Measurements from ENCODE around the gene ZCCHC7.
A peak's percentile ranks its signal among the peaks of the same experiment; 100 is the strongest.
"Not testable (repeated sequence)": the region's sequence is repeated elsewhere in the genome, so short reads cannot be mapped to it uniquely, and the experiment has no call there.

Gene ZCCHC7

DNA sequence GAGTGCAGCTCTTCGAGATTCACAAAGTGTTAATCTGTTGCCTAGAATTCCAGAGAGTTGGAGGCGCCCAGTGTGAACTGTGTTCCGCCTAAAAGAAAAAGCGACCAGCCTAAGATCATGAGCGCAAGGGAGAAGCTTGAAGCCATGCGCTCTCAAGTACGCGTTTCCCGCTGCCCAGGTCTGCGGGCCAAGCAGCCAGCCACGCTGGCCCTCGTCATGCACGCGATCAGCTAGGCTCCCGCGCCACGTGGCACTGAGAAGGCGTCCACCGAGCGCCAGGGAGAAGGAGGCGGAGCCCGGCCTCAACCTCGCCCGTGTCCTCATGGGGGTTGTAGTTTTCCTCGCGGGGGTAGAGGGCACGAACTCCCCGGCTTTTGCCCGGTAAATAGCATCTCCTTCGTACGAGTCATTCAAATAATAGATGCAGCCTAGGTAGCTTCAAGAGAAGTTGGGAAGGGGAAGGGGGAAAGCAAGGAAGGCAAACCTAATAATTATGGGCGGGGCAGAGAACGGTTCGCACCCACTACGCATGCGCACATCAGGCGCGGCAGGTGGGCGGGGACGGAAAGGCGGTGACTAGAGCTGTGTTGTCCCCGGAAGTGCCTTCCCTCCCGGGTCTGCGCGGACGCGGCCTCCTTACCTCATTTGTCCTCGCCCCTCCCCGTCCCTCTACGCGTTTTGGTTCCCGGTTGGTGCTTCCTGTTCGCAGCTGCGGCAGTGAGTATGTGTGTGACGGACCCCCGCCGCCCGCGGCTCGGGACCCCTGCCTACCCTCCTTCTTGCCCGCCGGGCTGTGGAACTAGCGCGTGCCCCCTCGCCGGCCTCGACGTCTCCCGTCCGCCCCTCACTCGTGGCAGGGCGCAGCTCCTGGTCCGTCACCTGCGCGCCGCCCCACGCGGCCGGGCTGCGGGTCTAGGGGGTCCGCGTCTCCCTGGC, at the start of gene ZCCHC7:
TSS of gene ZCCHC7 (plus strand) at position 668 of the 936 bp plus-strand sequence.
- DNase-seq: peak; percentile 97

DNA sequence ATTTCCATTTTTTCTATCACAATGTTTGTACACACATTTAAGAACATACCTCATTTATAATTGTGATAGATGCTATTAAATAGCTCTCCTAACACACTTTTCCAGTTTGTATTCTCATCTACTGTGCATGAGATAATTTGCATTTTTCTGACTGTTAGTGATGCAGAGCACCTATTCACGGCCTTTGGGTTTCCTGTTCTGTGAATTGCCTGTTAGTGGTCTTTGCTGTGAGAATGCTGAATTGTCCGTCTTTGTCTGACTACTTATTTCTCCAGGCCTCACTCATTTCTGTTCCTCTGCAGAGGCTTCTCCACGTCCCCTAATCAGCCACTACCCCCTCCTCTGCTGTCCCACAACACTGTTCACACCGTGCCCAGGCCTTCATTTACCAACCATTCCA, 45.6 kb upstream of the ZCCHC7 start:
- DNase-seq: not testable (repeated sequence)

DNA sequence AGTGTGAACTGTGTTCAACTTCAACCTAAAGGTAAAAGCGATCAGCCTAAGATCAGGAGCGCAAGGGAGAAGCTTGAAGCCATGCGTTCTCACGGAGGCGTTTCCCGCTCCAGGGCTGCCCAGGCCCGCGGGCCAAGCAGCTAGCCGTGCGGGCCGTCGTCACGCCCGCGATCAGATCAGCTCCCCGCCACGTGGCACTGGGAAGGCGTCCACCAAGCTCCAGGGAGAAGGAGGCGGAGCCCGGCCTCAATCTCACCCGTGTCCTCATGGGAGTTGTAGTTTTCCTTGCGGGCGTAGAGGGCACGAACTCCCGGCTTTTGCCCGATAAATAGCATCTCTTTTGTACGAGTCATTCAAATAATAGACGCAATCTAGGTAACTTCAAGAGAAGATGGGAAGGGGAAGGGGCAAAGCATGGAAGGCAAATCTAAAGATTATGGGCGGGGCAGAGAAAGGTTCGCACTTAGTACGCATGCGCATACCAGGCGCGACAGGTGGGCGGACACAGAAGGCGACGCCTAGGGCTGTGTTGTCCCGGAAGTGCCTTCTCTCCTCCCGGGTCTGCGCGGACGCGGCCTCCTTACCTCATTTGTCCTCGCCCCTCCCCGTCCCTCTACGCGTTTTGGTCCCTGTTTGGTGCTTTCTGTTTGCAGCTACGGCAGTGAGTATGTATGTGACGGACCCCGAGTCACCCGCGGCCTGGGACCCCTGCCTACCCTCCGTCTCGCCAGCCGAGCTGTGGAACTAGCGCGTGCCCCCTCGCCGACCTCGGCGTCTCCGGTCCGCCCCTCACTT, 40.8 kb upstream of the ZCCHC7 start:
- DNase-seq: peak; percentile 93

DNA sequence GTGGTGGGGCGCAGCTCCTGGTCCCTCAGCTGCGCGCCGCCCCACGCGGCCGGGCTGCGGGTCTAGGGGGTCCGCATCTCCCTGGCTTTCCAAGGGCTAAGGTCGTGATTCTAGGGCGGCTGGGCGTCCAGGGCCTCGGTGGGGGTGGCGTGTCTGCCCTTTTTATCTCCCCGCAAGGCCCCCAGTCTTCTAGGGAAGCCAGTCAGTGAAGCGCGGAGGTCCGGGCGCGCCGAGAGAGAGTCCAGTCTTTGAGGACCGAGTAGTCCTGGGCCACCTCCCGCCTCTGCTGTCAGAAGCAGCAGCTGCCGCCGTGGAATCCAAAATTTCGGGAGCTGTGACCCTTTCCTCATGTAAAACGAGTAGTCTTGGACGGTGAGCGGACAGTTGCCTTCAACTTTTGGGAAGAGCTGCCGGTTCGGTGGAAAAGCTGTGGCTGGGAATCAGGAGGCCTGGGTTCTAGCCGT, 40.2 kb upstream of the ZCCHC7 start:
- not testable (repeated sequence) for DNase-seq

GRCh38 chr9:37081507-37081906, 38.9 kb upstream of the ZCCHC7 start:
- not testable (repeated sequence) for DNase-seq

- no peak for DNase-seq
Observed at GRCh38 chr9:37082214-37082765, 38.1 kb upstream of the ZCCHC7 start.

DNA sequence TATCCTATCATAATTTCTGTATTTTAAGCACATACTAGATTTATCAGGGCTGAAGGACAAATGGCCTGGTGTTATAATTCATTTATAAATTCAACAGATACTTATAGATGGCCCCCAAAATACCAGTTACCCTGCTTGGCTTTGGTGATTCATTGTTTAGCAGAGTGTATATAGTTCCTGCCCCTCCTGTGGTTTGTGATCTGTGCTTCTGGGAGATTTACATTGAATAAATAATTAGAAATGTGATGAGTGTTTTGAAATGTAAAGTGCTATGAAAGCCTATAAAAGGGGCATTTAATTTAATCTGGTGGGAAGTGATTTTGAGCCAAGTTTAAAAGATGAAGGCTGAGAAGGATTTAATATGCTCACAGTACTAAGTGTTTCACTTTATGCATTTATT, 36.7 kb upstream of the ZCCHC7 start:
- no peak for DNase-seq

- DNase-seq: no peak
Observed at GRCh38 chr9:37085233-37085632, 35.1 kb upstream of the ZCCHC7 start.

DNA sequence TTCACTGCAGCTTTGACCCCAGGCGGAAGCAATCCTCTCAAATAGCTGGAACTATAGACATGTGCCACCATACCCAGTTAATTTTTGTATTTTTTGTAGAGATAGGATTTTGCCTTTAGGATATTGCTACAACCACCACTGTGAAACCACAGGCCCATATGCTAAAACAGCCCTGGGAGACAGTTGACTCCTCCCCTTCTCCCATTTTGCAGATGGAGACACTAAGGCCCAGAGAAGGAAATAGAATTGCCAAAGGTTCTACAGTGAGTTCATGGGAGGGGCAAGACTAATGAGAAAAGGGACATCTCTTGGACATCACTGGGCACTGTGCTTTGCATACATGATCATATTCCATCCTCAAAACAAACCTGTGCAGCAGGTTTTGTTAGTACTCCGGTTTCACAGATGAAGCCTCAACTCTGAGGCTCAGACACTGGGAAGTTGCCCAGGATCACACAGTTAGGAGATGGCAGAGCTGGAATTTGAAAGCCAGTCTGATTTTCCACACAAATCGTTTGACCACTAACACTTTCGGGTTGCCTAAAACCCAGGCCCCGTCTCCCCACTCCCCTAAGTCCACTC, 27.6 kb upstream of the ZCCHC7 start:
- not testable (repeated sequence) for DNase-seq

- no peak for DNase-seq
Observed at GRCh38 chr9:37094751-37095150, 25.6 kb upstream of the ZCCHC7 start.

DNA sequence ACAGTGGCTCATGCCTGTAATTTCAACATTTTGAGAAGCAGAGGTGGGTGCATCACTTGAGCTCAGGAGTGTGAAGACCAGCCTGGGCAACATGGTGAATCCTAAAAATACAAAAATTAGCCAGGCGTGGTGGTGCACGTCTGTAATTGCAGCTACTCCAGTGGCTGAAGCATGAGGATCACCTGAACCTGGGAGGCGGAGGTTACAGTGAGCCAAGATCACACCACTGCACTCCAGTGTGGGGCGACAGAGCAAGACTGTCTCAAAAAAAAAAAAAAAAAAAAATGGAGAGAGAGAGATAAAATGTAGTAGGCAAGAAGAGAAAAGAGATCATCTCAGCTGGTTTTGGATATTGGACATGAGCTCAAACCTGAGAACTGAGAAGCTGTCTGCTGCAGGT, 23.7 kb upstream of the ZCCHC7 start:
- no peak for DNase-seq

DNA sequence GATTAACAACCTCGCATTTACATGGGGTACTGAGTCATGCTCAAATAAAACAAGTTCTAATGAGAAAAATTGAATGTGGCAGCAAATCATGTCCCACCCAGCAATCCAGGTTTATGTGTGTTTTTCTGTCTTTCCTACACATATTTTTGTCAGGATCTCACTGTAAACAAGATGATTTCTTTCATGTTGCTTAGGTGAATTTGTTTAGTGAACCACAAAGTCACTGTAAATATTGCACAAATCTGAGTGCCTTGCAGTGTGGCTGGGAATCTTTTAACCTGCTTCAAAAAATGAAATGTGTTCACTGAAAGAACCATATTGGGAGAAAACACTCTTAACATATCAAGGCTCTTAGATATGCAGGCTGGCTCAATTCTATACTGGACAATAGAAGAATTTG, 23.1 kb upstream of the ZCCHC7 start:
- DNase-seq: no peak

DNA sequence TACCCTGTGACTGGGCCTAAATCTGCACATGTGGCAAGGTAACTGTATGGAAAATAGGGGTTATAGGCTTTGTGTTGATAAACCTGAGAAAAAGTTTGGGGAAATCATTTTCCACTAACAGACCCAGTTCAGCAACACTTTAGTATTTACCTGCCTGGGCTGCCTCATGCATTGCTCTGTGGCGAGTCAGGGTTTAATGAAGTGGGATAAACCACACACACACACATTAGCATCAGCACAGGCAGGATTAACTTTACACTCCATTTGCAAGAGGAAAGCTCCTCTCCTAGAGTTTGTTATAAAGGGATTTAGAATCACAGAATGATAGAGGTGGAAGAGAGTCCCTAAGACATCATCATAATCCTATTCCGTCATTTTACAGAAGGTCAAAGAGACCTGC, 20.0 kb upstream of the ZCCHC7 start:
- DNase-seq: no peak

GRCh38 chr9:37100741-37101140, 19.6 kb upstream of the ZCCHC7 start:
- no peak for DNase-seq

- no peak for DNase-seq
Observed at GRCh38 chr9:37102486-37102885, 17.9 kb upstream of the ZCCHC7 start.

- no peak for DNase-seq
Observed at GRCh38 chr9:37104183-37104889, 16.0 kb upstream of the ZCCHC7 start.

- no peak for DNase-seq
Observed at GRCh38 chr9:37105234-37105633, 15.1 kb upstream of the ZCCHC7 start.

DNA sequence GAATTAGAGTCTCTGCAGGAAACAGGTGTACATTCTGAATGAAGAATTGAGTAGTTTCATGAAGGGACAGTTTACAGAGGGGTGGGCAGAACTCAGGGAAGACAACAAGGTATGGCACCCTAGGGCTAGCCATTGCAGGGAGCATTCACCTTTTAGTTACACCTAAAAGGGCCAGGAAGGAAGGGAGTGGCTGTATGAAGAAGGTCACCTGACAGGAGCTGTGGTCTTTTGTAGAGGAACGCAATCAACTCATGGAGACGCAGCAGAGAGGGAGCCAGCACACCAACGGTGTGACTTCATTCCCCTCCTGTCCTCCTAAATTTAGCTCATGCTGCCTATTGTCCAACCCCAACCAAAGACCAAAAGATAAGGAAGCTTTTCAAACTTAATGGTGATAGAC, 12.7 kb upstream of the ZCCHC7 start:
- DNase-seq: peak; percentile 11

GRCh38 chr9:37114442-37114841, 5.9 kb upstream of the ZCCHC7 start:
- not testable (repeated sequence) for DNase-seq

DNA sequence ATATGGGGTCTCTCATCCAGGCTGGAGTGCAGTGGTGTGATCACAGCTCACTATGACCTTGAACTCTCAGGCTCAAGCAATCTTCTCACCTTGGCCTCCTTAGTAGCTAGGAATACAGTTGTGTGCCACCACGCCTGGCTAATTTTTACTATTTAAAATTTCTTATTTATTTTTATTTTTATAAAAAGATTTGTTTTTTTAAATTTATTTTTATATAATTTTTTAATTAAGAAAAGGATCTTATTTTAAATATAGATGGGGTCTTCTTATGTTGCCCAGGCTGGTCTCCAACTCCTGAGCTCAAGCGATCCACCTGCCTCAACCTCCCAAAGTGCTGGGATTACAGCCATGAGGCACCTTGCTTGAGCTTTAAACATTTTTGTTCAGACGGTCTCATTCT, 2.4 kb upstream of the ZCCHC7 start:
- DNase-seq: no peak

DNA sequence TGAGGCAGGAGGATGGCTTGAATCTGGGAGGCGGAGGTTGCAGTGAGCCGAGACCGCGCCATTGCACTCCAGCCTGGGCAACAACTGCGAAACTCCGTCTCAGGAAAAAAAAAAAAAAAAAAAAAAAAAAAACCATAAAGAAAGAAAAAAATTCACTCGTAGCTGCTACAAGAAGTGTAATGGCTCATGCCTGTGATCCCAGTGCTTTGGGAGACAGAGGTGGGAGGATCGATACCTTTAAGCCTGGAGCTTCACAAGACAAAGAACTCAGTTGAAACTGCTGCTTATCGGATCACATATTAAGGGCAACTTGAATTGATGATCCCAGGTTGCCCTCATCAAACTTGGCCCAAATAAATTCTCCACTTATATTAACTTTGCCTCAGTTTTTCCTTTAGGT, 1.0 kb upstream of the ZCCHC7 start:
- no peak for DNase-seq

GRCh38 chr9:37120843-37121335, 515 bp downstream of the ZCCHC7 start:
- DNase-seq: not testable (repeated sequence)
